HEK293 (cell line): ENCODE data around the gene HERC4.

Experiments used
- FEZF1 ChIP-seq: fragments of 450-650 bp; formaldehyde crosslinking; IDR thresholded peaks from 2 replicates; pipeline ENCODE4 v1.5.1; 2016; ENCODE audit warnings: missing biosample characterization, missing genetic modification characterization
- GLI4 ChIP-seq: fragments of 450-650 bp; formaldehyde crosslinking; IDR thresholded peaks from 2 replicates; pipeline ENCODE4 v1.5.1; 2016; ENCODE audit warnings: missing biosample characterization, missing genetic modification characterization
- GLIS1 ChIP-seq: fragments of 450-650 bp; formaldehyde crosslinking; IDR thresholded peaks from 2 replicates; pipeline ENCODE4 v1.5.1; 2016; ENCODE audit warnings: missing biosample characterization, missing genetic modification characterization
- KLF1 ChIP-seq: fragments of 450-650 bp; formaldehyde crosslinking; IDR thresholded peaks from 2 replicates; pipeline ENCODE4 v1.5.1; 2016; ENCODE audit warnings: missing biosample characterization, missing genetic modification characterization
- KLF10 ChIP-seq: fragments of 450-650 bp; IDR thresholded peaks from 2 replicates; pipeline ENCODE4 v1.5.1; 2018; ENCODE audit warnings: missing biosample characterization, mild to moderate bottlenecking, missing genetic modification characterization
- PRDM1 ChIP-seq: fragments of 450-650 bp; formaldehyde crosslinking; IDR thresholded peaks from 2 replicates; pipeline ENCODE4; 2016; ENCODE audit warnings: missing biosample characterization, missing genetic modification characterization
- ZNF132 ChIP-seq: fragments of 450-650 bp; formaldehyde crosslinking; IDR thresholded peaks from 2 replicates; pipeline ENCODE4 v1.5.1; 2017; ENCODE audit warnings: missing biosample characterization, missing genetic modification characterization, borderline replicate concordance
- ZNF175 ChIP-seq: fragments of 450-650 bp; formaldehyde crosslinking; IDR thresholded peaks from 2 replicates; pipeline ENCODE4 v1.5.1; 2016; ENCODE audit warnings: missing biosample characterization, missing genetic modification characterization
- ZNF19 ChIP-seq: fragments of 450-650 bp; formaldehyde crosslinking; IDR thresholded peaks from 2 replicates; pipeline ENCODE4; 2016; ENCODE audit warnings: missing biosample characterization, missing genetic modification characterization, low read depth
- ZNF214 ChIP-seq: fragments of 450-650 bp; formaldehyde crosslinking; IDR thresholded peaks from 2 replicates; pipeline ENCODE4 v1.5.1; 2017; ENCODE audit warnings: missing biosample characterization, mild to moderate bottlenecking, missing genetic modification characterization, borderline replicate concordance
- ZNF391 ChIP-seq: fragments of 450-650 bp; formaldehyde crosslinking; IDR thresholded peaks from 2 replicates; pipeline ENCODE4 v1.5.1; 2016; ENCODE audit warnings: low read depth, missing biosample characterization, missing genetic modification characterization, borderline replicate concordance
- ZNF561 ChIP-seq: fragments of 450-650 bp; IDR thresholded peaks from 2 replicates; pipeline ENCODE4 v1.5.1; 2018; ENCODE audit warnings: missing biosample characterization, missing genetic modification characterization, borderline replicate concordance
- ZNF610 ChIP-seq: fragments of 450-650 bp; formaldehyde crosslinking; IDR thresholded peaks from 2 replicates; pipeline ENCODE4 v1.5.1; 2016; ENCODE audit warnings: missing biosample characterization, missing genetic modification characterization, borderline replicate concordance
- ZNF677 ChIP-seq: fragments of 450-650 bp; IDR thresholded peaks from 2 replicates; pipeline ENCODE4 v1.5.0; 2018; ENCODE audit warnings: missing biosample characterization, mild to moderate bottlenecking, missing genetic modification characterization, moderate library complexity
- ZNF776 ChIP-seq: fragments of 450-650 bp; formaldehyde crosslinking; IDR thresholded peaks from 2 replicates; pipeline ENCODE4 v1.5.0; 2017; ENCODE audit warnings: missing biosample characterization, missing genetic modification characterization, borderline replicate concordance
- TF ChIP-seq, protein P1 (sequence below): fragments of 450-650 bp; formaldehyde crosslinking; conservative IDR thresholded peaks from 2 replicates; pipeline ENCODE4 v1.5.1; 2016; ENCODE audit warnings: low read depth, missing biosample characterization, missing genetic modification characterization
- TF ChIP-seq, protein P2 (sequence below): fragments of 450-650 bp; formaldehyde crosslinking; IDR thresholded peaks from 2 replicates; pipeline ENCODE4 v1.5.1; 2016; ENCODE audit warnings: missing biosample characterization, missing genetic modification characterization
- TF ChIP-seq, protein P3 (sequence below): fragments of 450-650 bp; formaldehyde crosslinking; IDR thresholded peaks from 2 replicates; pipeline ENCODE4 v1.5.1; 2017; ENCODE audit warnings: missing biosample characterization, missing genetic modification characterization
- TF ChIP-seq, protein P4 (sequence below): fragments of 450-650 bp; formaldehyde crosslinking; IDR thresholded peaks from 2 replicates; pipeline ENCODE4 v1.5.1; 2016; ENCODE audit warnings: missing biosample characterization, missing genetic modification characterization
- TF ChIP-seq, protein P5 (sequence below): sonication (generic); formaldehyde crosslinking; IDR thresholded peaks from 2 replicates; pipeline ENCODE4 v1.8.1; 2022; ENCODE audit warnings: mild to moderate bottlenecking, moderate library complexity, missing genetic modification reagents
- TF ChIP-seq, protein P6 (sequence below): fragments of 450-650 bp; formaldehyde crosslinking; IDR thresholded peaks from 2 replicates; pipeline ENCODE4 v1.5.1; 2016; ENCODE audit warnings: missing biosample characterization, missing genetic modification characterization
- TF ChIP-seq, protein P7 (sequence below): fragments of 450-650 bp; formaldehyde crosslinking; IDR thresholded peaks from 2 replicates; pipeline ENCODE4 v1.5.1; 2016; ENCODE audit warnings: missing biosample characterization, missing genetic modification characterization

HERC4 gene

DNA sequence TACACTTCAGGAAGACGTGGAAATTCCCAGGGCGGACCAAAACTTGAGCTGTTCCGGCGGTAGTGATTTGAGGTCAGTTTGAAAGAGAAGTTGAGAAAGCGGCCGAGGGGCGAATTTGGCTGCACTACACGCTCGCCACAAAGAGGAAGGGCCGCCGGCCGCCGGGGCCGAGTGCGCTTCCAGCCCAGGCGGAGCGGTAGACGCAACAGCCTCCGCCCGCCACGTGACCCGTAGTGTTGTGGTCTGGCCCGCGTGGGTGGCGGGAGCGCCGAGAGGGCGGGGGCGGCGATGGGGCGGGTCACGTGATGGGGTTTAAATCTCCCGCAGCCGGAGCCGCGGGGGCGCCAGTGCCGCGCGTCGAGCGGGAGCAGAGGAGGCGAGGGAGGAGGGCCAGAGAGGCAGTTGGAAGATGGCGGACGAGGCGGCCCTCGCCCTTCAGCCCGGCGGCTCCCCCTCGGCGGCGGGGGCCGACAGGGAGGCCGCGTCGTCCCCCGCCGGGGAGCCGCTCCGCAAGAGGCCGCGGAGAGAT, 190.7 kb downstream of the HERC4 start, which contains the start of gene SIRT1 (continued):
- TF ChIP-seq ZNF561 (tag by site-specific recombination) = peak; percentile 59; the same call in 1 of the 2 replicates
- no peak for TF ChIP-seq ZNF214 (tag by site-specific recombination)
- TF ChIP-seq, protein P1, sequence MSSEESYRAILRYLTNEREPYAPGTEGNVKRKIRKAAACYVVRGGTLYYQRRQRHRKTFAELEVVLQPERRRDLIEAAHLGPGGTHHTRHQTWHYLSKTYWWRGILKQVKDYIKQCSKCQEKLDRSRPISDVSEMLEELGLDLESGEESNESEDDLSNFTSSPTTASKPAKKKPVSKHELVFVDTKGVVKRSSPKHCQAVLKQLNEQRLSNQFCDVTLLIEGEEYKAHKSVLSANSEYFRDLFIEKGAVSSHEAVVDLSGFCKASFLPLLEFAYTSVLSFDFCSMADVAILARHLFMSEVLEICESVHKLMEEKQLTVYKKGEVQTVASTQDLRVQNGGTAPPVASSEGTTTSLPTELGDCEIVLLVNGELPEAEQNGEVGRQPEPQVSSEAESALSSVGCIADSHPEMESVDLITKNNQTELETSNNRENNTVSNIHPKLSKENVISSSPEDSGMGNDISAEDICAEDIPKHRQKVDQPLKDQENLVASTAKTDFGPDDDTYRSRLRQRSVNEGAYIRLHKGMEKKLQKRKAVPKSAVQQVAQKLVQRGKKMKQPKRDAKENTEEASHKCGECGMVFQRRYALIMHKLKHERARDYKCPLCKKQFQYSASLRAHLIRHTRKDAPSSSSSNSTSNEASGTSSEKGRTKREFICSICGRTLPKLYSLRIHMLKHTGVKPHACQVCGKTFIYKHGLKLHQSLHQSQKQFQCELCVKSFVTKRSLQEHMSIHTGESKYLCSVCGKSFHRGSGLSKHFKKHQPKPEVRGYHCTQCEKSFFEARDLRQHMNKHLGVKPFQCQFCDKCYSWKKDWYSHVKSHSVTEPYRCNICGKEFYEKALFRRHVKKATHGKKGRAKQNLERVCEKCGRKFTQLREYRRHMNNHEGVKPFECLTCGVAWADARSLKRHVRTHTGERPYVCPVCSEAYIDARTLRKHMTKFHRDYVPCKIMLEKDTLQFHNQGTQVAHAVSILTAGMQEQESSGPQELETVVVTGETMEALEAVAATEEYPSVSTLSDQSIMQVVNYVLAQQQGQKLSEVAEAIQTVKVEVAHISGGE (tag by site-specific recombination) = peak; percentile 77
- peak; percentile 95 for TF ChIP-seq ZNF610 (tag by site-specific recombination)
- TF ChIP-seq ZNF776 = no peak
- TF ChIP-seq ZNF391 = peak; percentile 59; the same call in 1 of the 2 replicates
- peak; percentile 92 for TF ChIP-seq GLIS1 (tag by site-specific recombination)
- TF ChIP-seq, protein P2, sequence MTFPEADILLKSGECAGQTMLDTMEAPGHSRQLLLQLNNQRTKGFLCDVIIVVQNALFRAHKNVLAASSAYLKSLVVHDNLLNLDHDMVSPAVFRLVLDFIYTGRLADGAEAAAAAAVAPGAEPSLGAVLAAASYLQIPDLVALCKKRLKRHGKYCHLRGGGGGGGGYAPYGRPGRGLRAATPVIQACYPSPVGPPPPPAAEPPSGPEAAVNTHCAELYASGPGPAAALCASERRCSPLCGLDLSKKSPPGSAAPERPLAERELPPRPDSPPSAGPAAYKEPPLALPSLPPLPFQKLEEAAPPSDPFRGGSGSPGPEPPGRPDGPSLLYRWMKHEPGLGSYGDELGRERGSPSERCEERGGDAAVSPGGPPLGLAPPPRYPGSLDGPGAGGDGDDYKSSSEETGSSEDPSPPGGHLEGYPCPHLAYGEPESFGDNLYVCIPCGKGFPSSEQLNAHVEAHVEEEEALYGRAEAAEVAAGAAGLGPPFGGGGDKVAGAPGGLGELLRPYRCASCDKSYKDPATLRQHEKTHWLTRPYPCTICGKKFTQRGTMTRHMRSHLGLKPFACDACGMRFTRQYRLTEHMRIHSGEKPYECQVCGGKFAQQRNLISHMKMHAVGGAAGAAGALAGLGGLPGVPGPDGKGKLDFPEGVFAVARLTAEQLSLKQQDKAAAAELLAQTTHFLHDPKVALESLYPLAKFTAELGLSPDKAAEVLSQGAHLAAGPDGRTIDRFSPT (tag by site-specific recombination) = peak; percentile 97
- TF ChIP-seq PRDM1 (tag by site-specific recombination) = peak; percentile 70
- TF ChIP-seq, protein P3, sequence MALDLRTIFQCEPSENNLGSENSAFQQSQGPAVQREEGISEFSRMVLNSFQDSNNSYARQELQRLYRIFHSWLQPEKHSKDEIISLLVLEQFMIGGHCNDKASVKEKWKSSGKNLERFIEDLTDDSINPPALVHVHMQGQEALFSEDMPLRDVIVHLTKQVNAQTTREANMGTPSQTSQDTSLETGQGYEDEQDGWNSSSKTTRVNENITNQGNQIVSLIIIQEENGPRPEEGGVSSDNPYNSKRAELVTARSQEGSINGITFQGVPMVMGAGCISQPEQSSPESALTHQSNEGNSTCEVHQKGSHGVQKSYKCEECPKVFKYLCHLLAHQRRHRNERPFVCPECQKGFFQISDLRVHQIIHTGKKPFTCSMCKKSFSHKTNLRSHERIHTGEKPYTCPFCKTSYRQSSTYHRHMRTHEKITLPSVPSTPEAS (tag by site-specific recombination) = no peak
- TF ChIP-seq, protein P4, sequence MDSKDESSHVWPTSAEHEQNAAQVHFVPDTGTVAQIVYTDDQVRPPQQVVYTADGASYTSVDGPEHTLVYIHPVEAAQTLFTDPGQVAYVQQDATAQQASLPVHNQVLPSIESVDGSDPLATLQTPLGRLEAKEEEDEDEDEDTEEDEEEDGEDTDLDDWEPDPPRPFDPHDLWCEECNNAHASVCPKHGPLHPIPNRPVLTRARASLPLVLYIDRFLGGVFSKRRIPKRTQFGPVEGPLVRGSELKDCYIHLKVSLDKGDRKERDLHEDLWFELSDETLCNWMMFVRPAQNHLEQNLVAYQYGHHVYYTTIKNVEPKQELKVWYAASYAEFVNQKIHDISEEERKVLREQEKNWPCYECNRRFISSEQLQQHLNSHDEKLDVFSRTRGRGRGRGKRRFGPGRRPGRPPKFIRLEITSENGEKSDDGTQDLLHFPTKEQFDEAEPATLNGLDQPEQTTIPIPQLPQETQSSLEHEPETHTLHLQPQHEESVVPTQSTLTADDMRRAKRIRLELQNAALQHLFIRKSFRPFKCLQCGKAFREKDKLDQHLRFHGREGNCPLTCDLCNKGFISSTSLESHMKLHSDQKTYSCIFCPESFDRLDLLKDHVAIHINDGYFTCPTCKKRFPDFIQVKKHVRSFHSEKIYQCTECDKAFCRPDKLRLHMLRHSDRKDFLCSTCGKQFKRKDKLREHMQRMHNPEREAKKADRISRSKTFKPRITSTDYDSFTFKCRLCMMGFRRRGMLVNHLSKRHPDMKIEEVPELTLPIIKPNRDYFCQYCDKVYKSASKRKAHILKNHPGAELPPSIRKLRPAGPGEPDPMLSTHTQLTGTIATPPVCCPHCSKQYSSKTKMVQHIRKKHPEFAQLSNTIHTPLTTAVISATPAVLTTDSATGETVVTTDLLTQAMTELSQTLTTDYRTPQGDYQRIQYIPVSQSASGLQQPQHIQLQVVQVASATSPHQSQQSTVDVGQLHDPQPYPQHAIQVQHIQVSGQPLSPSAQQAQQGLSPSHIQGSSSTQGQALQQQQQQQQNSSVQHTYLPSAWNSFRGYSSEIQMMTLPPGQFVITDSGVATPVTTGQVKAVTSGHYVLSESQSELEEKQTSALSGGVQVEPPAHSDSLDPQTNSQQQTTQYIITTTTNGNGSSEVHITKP (tag by site-specific recombination) = peak; percentile 87
- TF ChIP-seq, protein P5, sequence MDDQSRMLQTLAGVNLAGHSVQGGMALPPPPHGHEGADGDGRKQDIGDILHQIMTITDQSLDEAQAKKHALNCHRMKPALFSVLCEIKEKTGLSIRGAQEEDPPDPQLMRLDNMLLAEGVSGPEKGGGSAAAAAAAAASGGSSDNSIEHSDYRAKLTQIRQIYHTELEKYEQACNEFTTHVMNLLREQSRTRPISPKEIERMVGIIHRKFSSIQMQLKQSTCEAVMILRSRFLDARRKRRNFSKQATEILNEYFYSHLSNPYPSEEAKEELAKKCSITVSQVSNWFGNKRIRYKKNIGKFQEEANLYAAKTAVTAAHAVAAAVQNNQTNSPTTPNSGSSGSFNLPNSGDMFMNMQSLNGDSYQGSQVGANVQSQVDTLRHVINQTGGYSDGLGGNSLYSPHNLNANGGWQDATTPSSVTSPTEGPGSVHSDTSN (CRISPR knock-in tag) = peak; percentile 62; the same call in 1 of the 2 replicates
- no peak for TF ChIP-seq ZNF19 (tag by site-specific recombination)
- no peak for TF ChIP-seq ZNF677 (tag by site-specific recombination)
- no peak for TF ChIP-seq ZNF132
- no peak for TF ChIP-seq GLI4 (tag by site-specific recombination)
- peak; percentile 73 for TF ChIP-seq FEZF1 (tag by site-specific recombination)
- TF ChIP-seq ZNF175 (tag by site-specific recombination) = no peak
- TF ChIP-seq, protein P6, sequence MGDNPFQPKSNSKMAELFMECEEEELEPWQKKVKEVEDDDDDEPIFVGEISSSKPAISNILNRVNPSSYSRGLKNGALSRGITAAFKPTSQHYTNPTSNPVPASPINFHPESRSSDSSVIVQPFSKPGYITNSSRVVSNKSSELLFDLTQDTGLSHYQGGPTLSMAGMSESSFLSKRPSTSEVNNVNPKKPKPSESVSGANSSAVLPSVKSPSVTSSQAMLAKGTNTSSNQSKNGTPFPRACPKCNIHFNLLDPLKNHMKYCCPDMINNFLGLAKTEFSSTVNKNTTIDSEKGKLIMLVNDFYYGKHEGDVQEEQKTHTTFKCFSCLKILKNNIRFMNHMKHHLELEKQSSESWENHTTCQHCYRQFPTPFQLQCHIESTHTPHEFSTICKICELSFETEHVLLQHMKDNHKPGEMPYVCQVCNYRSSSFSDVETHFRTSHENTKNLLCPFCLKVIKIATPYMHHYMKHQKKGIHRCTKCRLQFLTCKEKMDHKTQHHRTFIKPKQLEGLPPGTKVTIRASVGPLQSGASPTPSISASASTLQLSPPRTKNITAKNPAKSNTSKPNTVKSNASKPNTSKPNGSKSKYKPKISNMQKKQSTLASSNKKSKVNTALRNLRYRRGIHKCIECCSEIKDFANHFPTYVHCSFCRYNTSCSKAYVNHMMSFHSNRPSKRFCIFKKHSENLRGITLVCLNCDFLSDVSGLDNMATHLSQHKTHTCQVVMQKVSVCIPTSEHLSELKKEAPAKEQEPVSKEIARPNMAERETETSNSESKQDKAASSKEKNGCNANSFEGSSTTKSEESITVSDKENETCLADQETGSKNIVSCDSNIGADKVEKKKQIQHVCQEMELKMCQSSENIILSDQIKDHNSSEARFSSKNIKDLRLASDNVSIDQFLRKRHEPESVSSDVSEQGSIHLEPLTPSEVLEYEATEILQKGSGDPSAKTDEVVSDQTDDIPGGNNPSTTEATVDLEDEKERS (tag by site-specific recombination) = no peak
- peak; percentile 97 for TF ChIP-seq KLF1
- TF ChIP-seq KLF10 (tag by site-specific recombination) = peak; percentile 74; the same call in 1 of the 2 replicates
- TF ChIP-seq, protein P7, sequence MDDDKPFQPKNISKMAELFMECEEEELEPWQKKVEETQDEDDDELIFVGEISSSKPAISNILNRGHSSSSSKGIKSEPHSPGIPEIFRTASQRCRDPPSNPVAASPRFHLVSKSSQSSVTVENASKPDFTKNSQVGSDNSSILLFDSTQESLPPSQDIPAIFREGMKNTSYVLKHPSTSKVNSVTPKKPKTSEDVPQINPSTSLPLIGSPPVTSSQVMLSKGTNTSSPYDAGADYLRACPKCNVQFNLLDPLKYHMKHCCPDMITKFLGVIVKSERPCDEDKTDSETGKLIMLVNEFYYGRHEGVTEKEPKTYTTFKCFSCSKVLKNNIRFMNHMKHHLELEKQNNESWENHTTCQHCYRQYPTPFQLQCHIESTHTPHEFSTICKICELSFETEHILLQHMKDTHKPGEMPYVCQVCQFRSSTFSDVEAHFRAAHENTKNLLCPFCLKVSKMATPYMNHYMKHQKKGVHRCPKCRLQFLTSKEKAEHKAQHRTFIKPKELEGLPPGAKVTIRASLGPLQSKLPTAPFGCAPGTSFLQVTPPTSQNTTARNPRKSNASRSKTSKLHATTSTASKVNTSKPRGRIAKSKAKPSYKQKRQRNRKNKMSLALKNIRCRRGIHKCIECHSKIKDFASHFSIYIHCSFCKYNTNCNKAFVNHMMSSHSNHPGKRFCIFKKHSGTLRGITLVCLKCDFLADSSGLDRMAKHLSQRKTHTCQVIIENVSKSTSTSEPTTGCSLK = no peak
